Hypothalamus (tissue), 51 donors: ENCODE results near the gene TLE3.

ENCODE experiments used
- DNase-seq, 51 donors: peaks; one replicate each; lab custom pipeline; 2025; lab: John Stamatoyannopoulos, UW

TLE3 gene

DNA sequence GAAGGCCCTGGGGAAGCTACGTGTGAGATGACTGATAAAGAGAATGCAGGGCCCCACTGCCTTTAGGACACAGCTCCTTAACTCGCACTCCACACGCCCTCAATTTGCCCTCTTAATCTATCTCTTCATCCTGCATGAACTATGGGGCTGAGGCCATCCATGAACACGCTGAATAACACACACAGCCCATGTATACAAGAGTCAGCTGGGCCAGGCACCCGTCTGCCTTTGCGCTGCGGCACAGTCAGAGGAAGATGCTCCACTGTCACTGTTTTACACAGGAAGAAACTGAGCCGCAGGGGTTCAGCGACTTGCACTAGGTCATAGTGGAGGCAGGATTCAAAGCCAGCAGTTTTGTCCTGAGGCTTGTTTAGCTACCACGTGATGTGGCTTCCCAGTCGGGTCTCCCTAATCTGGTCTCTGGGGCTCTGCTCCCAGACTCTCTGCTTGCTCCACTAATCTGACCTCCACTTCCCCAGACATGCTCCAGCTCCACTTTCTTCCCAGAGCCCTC lies 43.9 kb downstream of the TLE3 start:
- no peak for DNase-seq

DNA sequence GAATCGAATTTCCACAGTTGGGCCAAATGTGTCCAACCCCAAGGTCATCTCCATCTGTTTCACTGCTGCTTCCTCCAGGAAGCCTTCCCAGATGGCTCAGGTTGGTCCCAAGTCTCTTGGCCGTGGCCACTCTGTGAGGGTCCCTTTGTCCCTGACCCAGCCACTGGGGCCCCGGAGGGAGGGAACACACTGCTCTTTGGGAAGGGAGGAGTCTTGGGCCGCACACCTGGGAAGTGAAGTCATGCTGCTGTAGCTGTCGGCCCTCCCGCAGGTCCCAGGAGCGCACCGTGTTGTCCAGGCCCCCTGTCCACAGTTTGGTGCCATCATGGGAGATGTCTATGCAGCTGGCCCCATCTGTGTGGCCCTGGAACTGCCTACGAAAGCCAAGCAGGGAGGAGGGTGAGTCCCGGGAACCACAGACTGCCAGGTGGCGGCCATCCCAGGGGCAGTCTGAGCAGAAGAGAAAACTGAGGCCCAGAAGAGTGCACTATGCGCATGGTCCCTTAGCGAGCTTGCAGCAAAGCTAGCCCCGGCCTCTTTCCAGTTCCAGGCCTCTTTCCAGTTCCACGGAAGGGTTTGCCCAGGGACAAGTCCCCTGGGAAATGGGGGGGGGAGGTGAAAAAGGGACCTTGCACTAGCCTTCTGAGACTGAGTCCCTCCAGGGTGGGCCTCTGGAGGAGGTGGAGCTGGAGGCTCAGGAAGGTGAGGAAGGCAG lies 44.6 kb downstream of the TLE3 start:
- DNase-seq: peak in 21 of 51 donors; percentile 10 to 84 (median 52)

DNA sequence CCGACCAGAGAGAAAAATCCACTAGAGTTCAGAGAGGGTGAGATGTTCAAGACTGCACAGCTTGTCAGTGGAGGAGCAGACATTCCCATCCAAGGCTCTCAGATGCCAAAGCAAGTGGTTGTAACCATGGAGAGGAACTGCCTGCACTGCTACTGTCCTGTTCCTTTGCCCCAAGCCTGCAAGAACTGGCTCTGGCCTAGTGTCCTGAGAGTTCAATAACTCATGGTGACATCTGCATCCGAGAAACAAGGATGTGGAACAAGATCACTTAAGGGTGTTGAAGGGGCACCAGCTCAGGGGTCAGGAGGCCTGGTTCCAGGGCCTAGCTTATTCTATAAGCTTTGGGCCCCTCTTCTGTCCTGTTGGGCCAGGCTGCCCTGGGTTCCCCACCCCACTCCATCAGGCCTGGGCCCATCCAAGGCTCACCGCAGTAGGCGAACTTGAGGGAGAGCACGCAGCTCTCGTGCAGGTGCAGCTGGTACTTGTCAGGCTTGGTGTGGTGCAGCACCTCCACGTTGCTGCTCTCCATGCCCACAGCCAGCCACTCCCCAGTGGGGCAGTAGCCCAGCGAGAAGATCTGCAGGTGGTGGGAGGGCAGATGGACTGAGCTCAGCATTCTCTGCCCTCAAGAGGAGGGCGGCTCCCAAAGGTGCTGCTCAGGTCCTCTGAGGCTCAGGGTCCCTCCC lies 45.6 kb downstream of the TLE3 start:
- no peak for DNase-seq

DNA sequence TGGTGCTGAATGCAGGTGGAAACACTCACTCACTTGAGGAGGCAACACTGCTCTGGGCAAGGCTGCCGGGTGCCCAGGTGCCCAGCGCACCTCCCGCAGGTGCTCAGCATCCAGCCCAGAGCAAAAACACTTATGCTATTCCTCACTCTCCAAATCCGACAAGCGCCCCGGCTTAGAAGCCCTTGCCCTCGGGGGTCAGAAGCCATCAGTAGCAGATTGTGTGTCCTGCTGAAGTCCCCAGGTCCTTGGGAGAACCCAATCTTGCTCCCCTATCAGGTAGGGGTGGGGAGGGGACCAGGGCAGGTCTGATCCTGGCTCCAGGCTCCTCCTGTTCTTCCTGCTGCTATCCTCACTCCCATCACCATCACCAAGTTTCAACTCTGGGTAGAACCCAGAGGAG lies 46.7 kb downstream of the TLE3 start:
- DNase-seq: no peak

DNA sequence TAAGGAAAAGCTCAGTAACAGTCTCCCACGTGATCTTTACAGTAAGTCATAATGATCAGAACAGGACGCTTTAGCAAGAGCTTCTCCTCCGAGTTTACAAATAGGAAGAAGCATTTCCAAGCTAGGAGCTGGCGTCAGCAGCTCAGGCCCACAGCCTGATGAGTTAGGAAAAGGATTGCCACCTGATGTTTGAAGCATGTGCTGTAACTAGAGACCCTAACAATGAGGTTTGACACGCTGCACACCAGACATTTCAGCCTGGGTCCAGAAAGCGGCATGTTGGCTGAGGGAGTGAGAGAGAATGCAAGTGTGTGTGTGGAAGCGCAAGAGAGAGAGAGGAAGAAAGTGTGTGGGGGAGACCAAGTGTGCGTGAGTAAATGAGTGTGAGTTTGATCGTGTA lies 47.3 kb downstream of the TLE3 start:
- no peak for DNase-seq

DNA sequence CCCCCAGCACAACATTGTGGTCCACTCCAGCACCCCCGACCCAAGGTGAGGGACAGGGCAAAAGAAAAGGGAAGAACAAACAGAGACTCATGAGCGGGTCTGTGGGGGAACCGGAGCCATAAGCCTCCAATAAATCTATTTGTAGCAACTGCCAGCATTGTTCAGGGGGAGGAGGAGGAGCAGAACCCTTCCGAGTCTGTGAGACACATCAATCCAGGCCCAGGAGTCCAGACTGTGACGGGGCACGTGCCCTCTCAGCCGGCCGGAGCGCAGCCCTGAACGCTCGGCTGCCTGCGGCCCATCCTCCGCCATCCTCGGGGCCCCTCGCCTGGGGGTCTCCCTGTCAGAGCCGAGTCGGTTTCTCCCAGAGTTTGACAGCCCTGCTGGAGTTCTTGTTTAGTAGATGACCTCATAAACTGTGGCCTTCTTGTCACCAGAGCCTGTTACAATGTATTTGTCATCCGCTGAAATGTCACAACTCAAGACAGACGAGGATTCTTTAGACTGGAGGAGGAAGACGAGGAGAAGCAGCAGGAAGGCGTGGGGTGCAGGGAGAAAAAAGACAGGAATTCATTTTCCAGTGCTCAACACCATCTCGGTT lies 47.9 kb downstream of the TLE3 start:
- DNase-seq: peak in 1 of 51 donors; percentile 35

DNA sequence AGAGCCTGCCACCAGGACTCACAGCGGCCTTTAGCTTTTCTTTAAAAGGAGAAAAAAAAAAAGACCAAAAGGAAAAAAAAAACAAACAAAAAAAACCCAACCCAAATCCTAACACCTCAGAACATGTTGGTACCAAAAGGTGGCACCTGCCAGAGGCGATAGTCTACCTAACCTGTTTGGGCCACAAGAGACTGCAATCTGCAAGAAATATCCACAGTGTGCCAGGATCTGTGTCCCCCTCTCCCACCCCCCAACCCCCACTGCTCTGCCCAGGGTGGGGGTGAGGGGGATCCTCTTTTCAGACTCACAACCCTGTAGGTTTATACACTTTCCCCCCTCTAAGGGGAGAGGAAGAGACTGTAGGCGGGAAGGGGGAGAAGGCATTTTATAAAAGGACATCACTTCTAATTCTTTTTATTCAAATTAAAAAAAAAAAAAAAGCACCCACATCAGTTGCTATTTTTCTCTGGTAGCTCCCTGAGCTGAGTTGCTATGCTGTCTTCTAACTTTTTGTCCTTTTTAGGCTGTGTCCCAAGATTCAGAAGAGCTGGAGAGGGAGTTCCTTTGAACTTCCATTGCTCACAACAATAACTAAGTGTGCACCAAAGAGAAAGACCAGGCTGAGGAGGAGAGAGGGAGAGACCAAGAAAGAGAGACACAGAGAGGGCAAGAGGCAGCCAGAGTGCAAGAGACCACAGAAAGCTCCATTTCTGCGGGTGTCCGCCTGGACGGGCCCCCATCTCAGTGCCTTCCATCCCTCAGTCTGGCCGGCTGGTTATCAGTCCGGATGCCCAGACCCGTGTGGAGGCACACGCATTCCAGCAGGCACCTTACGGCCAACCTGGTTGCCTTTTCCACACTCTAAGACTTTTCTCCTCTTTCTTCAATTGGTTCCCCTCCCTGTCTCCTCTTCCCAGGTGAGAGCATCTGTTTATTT lies 48.9 kb downstream of the TLE3 start:
- no peak for DNase-seq

DNA sequence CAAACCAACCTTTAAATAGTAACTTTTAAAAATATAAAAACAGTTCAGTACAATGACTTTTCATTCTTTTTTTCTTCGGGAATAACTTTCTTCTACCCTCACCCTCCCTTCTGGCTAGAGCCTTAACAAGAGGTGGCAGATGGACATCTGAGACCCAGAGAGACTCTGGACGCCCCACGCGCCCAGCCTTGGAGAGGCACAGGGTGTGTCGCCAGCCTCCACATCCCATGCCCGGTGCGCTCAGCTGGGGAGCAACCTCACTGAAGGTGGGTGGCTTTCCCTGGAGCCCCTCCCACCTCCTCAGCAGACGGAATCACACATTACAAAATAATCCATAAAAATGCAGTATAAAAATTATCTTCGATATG lies 49.5 kb downstream of the TLE3 start:
- DNase-seq: no peak

DNA sequence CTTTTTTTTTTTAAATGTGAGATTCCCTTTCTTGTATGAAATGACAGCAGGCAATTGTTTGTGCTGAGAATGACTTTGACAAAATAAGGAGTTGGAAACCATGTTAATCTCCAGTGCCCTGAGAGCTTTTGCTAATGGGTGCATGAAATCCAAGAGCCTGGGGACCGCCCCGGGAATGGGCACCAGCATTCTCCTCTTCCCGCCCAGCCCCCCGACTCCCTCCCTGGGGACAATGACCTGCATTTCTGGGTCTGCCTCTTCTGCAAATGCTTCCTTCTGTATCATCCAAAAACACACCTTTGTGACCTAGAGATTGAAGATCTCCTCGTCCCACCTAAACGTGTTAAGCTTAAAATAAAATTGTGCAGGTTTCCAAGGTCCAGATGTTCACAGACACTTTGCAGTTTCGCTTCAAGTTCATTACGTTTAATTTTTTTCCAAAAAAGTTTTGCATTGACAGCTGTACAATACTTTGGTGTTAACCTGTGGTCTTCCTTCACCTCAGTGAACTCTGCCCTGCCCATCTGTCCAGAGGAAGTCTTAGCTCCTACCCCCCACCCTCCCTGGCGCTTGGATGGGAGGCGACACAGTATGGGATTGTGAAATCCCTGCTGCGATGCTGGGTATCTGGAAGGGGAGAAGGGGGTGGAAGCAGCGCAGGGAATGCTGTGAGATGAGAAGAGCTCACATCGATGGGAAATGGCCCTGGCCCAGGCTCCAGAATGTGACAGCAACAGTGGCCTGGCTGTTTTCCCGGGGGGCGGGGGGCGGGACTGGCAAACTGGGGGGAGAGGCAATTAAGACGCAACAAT lies 50.1 kb downstream of the TLE3 start:
- DNase-seq: peak in 2 of 51 donors; percentile 21

DNA sequence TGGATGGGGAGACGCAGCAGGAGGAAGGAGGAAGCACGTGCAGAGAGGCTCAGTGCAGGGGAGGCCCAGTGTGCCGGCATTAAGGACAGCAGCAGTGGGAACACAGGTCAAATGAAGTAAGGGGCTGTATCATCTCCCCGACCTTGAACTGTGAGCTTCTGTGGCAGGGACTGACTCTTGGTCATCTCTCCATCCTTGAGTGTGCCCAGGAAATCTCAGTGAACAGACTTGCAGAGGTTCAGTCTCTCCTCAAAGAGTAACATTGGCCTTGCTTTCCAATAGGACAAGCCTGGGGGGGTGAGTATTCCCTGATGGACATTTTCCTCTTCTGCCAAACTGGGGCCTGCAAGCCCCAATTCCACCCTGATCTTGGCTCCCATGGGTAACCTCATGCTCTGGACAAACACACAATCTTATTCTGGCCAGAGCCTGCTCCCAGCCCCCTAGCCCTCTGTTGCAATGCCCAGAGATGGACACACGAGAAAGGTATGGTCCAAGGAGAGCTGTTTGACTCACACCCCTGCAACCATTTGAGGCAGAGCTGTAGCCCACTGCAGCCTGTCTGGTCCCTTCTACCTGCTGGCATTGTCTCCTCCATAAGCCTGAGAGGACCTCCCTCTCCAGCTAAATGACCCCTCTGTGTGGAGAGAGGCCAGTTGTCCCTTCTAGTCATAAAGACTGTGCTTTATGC lies 50.9 kb downstream of the TLE3 start:
- DNase-seq: no peak

DNA sequence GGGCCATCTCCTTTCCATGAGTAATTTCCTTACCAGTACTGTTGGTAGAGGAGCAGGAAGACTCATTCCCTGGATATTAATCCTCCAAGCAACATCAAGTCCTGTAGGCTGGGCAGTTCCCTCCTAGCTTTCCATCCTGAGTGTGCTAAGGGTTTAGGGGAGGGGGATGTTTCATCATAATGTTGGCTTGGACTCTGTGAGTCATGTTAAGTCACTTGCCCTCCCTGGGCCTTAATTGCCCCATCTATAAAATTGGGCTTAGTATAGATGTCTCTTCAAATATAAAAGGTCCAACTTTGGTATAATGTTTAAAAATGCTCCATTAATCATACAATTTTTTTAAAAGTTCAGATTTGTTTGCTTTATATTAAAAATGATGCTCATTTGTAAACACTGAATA lies 52.7 kb downstream of the TLE3 start:
- no peak for DNase-seq

DNA sequence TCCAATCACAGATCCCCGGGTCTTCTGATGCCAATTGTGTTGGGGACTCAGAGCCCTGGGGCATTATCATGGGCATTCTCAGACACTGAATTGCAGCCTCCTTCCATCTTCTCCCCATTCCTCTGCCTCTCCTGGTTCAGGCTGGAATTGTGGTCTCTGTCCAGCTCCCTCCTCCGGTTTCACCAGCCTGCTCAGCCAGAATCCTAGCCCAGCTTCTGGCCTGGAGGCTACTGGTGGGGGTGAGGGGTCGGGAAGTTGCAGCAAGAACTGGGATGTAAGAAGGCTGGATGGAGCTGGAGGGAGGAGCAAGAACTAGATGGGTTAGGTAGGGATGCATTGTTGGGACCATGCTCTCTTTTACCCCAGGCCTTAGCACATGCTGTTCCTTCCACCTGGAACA lies 53.5 kb downstream of the TLE3 start:
- DNase-seq: no peak

DNA sequence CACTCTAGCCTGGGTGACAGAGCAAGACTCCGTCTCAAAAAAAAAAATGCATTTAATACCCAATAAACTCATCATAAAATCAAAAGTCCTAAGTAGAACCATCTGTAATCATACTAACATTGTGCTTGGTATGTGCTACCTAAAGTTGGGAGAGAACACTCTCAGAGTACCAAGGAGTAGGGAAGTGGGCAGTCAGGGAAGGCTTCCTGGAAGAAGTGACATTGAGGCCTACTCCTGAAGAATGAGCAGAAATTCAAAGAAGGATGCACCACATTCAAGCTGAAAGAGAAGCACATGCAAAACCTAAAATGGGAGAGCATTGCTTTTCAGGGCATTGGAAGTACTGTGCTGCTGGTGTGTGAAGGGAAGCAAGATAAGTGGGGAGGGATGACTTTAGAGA lies 54.1 kb downstream of the TLE3 start:
- no peak for DNase-seq

DNA sequence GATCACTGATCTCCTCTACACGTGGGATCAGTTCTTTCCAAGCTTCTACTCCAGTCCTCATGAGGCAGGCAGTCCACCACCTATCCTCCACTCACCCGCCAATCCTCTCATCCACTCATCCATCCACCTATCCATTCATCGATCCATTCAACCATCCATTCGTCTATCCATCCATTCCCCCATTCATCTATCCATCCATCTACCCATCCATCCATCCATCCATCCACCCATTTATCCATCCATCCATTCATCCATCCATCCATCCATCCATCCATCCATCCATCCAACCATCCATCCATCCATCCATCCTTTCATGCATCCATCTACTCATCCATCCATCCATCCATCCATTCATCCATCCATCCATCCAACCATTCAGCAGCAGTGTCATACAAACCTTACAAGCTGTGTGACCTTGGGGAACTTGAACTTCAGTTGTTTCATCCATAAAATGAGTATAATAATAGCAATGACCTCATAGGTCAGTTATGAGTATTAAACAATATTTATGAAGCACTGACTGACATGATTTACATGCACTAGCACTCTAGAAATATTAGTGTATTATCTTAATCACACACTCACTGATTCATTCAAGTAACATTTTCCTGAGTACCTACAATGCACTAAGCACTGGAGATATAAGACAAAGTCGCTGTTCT lies 55.0 kb downstream of the TLE3 start:
- DNase-seq: no peak

DNA sequence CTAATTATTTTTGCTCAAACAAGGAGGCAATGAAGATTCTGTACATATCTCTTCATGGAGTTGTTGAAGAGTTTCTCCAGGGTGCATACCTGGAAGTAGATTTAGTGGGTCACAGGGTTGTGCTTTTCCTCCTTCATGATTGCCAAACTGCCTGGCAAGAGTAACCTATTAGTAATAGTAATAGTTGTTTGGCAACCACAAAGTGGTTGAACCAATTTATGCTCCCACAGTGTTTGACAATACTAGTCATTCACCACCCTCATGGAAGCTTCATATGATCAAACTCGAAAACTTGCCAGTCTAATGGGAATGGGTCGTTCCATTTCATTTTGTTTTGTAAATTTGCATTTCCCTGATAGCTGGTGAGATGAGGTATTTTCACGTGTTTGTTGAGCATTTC lies 57.8 kb downstream of the TLE3 start:
- DNase-seq: no peak

DNA sequence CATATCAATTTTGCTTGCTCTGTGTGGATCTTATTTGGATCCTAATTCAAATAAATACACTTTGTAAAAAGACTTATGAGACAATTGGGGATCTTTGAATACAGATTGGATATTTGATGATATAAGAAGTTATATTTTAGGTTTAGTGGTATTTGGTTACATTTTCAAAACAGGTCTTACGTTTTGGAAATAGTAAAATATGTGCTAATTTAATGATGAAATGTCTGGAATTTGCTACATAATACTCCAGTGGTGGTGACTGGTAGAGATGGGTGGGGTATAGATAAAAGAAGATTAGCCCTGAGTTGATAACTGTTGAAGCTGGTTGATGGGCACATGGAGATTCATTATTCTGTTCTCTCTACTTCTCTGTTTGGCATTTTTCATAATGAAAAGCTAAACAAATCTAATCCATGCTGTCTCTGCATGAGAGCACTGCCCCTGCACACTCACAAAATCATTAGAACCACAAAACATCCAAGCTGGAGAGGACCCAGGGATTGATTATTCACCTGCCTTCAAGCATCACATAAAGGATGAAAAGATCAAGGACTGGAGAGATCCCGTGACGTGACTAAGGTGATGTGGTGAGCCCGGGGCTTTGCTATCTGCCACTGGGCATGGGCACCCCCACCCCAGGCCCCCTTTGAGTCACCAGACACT lies 58.9 kb downstream of the TLE3 start:
- DNase-seq: no peak

DNA sequence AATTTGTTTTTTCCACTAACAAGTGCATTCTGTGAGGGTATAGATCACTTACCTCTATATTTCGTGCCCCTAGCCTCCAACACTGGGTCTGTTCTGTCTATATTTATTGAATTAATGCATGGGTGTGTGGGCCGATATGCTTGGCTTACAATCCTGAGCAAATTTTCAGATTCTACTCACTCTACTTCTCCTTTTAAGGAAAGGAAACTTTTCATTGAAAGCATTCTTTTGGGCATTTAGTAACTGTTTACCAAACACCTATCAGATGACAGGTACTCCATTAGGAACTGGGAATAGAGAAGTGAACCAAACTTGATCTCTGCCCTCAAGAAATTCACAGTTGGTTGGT lies 60.5 kb downstream of the TLE3 start:
- DNase-seq: no peak

DNA sequence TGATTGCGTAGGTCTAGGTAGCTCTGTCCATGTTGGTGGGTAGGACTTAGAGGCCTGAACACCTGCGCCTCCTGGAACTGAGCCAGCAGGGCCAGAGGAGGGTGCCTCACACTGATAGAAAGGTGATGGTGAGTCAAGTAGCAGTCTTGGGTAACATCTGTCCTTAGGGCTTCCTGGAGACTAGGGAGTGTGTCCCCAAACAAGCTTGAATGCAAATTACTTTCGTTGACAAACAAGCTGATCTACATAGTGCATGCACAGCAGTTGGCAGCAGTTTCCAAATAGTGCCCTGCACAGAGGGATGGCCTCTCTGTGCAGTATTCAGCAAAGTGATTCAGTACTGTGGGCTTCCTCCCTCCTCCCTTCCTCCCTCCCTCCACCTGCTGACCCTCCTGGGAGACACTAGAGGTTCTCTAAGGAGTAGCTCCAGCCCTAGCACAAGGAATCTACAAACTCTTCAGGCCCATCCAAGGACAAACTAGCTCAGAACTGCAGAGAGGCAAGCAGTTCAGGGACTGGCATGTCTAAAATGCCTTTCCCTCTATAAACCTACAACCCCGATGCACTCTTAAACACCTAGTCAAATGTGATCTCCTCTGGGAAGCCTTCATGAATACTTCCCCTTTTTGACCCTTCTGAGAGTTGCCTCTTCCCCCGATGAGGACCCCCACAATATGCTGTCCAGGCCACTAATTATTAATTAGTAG lies 61.0 kb downstream of the TLE3 start:
- no peak for DNase-seq
